ENCODE results near the gene JAG2.

Gene JAG2

DNA sequence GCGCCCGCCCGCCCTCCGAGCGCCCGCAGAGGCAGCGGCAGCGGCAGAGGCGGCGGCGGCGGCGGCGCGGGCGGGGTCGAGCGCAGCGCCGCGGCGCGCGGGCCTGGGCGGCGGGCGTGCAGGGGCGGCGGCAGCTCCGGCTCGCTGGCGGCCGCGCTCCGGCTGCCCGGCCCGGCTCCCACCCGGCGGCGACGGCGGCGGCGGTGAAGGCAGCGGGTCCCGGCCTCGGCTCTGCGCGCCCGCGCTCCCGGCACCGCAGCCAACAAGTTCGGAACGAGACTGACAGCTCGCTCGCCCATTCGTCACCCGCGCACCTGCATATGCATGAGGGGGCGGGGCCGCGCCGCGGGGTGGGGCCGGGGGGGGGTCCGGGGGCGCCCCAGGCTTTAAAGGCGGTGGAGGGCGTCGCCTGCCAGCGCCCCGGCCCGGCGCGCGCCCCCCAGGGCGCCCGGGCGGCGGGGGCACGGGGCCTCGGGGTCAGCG lies at the start of gene JAG2:
TSS of gene JAG2 (minus strand) at position 281 of the 483 bp plus-strand sequence. CDS start 356 bp downstream, outside the sequence.
- DNase-seq (ENCODE audit: low read depth, low spot score), result no peak

DNA sequence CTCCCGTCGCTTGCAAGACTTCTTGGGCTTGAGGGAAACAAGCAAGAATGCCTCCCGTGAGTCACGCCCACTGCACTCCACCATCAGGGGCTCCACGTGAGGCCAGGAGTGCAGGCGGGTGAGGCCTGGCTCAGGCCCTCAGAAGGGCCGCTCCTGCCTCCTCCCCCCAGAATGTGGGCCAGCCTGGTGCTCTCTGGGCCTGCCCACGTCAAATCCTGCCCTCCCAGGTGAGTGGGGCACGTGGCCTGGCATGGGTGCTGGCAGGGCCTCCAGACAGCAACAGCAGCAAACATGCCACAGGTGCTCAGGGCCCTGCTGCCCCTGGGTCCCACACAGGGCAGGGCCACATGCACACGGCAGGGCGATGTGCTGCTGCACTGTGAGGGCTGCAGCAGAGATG lies 49.2 kb upstream of the JAG2 start:
- no peak for DNase-seq (ENCODE audit: low read depth, low spot score)

DNA sequence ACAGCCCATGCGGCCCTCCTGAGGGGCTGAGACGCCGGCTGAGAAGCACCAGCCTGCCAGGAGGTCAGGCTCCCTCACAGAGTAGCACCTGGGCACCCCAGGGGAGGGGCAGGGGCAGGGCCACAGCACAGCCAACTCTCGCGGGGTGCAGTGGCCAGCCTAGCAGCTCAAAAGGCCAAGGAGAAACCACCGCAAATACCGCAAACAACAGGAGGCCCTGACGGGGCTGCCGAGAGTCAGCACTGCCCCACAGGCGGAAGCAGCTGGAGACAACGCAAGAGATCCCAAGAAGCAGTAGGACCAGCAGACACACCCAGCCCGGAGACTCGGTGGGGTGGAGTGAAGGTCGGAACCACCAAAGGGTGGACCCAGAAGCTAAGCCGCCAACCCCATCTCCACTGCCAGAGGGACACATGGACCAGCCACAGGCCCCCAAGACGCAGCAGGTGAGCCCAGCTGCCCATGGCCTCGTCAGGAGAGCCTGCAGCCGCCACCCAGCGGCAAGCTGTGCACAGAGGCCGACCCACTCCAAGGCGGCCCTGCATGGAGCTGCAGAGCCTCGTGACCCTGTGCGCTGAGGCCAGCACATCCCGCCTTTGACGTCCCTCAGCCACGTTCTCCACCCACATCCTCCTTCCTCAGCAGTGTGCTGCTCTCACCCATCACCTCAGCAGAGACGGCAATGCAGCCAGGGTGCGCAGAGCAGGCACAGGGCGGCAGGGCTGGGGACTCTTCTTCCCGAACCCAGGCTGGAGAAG lies 48.1 kb upstream of the JAG2 start:
- no peak for DNase-seq (ENCODE audit: low read depth, low spot score)

DNA sequence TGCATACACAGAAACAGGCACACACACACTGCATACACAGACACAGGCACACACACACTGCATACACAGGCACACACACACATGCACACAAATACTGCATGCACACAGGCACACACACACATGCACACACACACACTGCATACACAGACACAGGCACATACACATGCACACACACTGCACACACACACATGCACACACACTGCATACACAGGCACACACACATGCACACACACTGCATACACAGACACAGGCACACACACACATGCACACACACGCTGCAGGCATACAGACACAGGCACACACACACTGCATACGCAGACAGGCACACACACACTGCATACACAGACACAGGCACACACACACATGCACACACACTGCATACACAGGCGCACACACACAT lies 47.0 kb upstream of the JAG2 start:
- DNase-seq (ENCODE audit: low read depth, low spot score), result no peak

DNA sequence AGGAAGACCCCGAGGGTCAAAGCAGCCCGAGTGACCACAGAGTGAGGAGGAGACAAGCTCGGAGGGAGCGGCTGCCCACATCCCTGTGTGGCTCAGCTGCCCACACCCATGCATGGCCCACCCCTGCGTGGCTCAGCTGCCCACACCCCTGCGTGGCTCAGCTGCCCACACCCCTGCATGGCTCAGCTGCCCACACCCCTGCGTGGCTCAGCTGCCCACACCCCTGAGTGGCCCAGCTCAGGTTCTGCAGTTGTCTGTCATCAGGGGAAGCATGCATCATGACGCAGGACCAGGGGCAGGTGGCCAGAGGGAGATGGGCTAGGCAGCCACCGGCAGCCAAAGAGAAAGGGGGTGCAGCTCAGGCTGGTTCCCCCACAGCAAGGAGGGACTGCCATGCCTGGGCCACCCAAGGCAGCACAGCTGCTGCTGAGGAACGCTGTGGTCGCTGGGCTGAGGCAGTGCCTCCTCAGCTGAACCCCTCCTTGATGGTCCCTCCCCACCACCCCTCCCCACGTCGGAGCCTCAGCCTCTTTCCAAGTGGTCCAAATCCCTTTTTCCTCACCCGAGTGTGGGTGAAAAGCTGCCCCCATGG lies 45.8 kb upstream of the JAG2 start:
- no peak for DNase-seq (ENCODE audit: low read depth, low spot score)

DNA sequence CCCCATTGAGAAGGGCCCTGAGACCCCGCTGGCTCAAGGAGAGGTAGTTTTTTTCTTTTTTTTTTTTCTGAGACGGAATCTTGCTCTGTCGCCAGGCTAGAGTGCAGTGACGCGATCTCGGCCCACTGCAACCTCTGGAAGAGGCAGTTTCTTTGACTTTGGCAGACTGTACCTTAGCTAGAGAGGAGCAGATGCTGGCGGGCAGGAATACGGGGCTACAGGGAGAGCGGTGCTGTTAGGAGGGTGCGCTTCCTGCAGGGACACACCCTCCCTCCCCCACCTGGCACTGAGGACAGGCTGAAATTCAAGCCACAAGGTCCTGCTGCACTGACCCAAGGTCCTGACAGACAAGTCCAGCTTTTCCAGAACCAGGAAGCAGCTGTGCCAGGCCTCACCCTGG lies 44.8 kb upstream of the JAG2 start:
- no peak for DNase-seq (ENCODE audit: low read depth, low spot score)

DNA sequence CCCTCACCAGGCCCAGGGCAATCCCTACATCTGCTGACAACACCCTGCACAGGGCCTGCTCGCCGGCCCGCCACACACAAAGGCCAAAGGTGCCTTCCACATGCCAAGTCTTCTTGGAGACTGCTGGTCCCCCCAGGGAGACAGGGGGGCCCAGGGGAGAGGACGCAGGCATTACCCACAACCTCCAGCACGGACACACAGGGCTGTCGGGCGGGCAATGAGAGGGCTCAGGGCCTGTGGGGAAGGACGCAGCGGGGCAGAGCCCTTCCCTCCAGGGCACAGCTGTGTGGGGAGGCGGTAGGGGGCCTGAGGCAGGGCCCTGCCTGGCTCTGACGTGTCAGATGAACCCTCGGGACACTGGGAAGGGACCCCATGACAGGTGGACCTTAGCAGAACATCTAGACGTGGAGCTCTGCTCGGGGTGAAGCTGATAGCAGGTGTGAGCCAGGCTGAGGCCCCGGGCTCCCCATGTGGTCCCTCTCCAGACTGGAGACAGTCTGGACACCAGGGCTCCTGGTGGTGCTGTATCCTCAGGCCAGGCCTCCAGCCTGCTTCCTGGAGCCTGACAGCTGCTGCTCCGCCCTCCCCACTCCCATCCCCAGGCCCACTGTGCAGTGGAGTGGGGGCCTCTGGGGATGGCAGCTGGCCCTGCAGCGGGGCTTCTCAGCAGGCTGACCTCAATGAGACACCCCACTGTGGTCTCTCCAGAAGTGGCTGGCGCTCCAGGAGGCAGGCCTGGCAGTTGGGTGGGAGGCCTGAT lies 44.1 kb upstream of the JAG2 start:
- DNase-seq (ENCODE audit: low read depth, low spot score), result no peak

DNA sequence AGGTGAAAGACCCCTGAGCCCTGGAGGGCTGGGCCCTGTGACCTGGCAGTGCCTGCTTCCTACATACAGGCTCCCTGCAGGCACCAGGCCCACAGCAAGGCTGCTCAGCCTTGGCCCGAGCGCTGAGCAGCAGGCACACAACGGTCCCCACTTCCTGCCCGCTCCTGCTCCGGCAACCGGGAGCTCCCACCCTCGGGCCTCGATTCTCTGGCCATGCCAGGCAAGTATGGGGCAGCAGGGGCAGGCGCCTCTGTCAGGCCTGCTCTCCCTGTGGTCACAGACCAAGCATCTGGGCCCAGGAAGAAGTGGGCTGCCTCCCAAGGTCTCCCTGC lies 43.1 kb upstream of the JAG2 start:
- DNase-seq (ENCODE audit: low read depth, low spot score), result no peak

DNA sequence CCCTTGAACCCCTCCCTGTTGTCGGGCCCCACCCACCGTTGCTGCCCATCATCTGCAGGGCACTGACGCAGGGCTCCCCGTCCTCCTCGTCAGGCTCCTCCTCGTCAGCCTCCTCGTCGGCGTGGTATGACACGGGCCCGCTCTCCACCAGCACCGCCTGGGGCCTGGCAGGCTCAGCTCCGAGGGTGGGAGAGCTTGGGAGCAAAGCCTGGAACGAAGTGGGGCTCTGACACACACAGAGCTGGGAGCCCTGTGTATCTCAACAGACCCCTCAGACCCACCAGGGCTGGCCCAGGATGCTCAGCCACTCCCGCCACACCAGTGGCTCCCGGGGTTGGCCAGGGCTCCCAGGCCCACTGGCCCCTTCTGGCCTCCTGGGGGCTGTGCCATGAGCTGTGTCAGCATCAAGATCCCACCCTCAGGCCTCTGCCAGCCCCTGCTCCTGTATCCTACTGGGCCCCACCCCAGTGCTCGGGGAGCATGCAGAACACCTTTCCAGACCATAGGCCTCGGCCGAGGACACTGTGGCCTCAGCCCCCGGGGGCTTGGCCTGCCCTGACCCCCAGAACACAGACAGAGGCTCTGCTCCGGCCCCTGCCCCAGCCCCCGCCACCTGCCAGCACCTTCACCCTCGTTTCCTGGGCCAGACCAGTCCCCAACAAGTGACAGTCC lies 42.6 kb upstream of the JAG2 start:
- DNase-seq (ENCODE audit: low read depth, low spot score), result no peak

DNA sequence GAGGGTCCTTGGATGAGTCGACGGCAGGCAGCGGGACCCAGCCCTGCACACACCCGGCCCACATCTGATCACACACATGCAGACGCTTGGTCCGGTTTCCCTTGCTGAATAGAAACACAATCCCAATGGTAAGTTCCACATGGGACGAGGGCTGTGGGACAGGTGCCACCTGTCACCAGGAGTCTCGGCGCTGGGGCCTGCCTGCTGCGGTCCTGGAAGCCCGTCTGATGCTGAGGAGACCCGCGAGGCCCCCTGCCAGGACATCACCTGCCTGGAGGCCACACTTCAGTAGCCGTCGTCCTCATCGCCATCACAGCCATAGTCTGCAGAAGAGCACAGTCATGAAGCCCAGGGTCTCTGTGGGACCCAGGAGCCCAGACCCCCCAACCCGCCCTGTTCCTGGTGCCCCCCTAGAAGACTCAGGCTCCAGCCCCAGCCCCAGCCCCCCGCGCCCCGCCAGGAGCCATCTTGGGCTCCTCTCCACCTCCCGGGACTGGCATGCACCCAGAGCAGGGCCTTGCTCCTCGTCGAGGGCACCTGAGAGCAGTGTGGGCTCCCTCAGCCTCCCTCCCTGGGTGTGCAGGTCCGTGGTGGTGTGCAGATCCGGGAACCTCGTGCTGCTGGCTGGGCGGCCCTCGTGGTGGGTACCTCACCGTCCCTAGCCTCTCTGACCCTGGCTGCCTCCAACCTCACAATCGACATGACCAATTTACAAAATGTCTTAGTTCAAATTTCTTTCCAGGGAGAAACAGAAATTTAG lies 41.9 kb upstream of the JAG2 start:
- DNase-seq (ENCODE audit: low read depth, low spot score), result no peak

DNA sequence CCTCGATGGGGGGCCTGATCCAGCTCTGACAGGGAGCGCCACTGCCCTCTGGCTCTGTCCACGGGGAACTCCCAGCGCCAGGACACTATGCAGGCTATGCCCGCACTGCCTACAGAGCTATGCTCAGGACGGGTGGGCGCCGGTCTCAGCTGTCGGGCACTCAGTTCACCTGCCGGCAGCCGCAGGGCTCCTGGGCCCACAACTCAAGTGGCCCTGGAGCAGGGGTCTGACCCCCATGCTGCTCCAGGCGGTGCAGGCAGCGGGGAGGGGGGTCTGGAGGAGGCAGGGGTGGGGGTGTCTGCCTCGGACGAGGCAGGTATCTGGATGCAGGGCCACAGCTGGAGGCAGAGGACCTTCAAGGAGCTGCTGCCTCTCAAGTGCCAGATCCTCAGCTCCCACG lies 41.1 kb upstream of the JAG2 start:
- DNase-seq (ENCODE audit: low read depth, low spot score), result no peak

DNA sequence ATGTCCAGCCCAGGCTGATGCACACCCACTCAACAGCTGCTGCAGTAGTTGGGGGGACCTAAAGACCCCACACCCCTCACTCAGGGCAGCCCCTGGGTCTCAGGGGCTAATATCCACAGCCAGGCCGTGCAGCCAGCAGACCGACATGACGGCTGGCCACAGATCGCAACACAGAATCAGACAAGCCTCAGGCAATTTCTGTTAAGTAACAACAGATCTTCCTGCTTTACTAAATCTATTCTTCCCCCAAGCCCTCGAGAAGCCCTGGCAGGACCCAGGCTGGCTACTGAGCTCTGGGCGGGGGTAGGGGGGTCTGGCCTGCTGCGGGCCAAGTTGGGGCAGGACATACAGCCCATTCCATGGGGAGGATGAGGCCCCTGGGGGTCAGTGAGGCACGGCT lies 40.5 kb upstream of the JAG2 start:
- no peak for DNase-seq (ENCODE audit: low read depth, low spot score)

DNA sequence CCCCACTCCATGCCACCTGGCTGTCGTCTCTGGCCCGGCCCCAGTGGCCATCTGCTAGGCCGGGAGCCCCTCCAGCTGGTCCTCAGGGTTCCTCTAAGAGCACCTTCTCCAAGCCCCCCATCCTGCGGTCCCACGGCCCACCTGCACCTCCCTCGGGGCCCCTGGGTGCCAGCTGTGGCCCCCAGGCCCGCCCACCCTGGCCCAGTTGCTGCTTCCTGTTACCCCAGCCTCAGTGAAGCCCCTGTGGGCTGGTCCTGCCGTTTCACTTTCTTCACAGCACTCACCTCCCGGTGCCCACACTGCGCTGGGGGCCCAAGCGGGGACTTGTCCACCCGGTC lies 40.1 kb upstream of the JAG2 start:
- DNase-seq (ENCODE audit: low read depth, low spot score), result no peak

DNA sequence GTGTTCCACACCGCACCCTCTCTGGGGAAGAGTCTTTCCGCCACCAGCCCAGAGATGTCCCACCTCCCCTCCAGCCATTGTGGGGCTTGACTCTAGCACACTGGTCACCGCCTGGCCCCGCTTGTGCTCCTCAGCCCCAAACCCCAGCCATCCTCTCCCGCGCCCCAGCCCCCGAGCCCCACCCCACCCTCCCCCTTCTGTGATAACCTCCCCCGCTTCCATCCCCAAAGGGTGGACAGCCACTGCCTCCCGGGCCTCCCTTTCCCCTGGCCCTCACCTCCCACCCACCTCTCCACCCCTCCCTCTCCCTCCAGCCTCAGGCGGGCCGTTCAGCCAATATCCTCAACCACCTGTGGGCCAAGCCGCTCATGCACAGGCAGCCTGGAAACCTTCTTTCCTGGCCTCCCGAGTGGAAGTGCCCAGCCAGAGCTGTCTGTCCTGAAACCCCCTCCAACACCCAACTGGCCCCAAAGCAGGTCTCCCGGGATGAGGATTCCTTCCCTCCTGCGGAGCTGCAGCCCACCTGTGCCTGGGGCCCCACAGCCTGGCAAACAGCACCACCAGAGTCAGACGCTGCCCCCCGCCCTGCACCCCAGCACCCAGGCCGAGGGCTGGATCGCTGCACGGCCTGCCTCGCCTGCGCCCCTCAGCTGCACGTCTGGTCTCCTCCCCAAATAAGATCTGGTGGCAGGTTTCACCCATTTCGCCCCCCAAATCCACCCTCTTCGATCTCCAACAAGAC lies 39.6 kb upstream of the JAG2 start:
- no peak for DNase-seq (ENCODE audit: low read depth, low spot score)

DNA sequence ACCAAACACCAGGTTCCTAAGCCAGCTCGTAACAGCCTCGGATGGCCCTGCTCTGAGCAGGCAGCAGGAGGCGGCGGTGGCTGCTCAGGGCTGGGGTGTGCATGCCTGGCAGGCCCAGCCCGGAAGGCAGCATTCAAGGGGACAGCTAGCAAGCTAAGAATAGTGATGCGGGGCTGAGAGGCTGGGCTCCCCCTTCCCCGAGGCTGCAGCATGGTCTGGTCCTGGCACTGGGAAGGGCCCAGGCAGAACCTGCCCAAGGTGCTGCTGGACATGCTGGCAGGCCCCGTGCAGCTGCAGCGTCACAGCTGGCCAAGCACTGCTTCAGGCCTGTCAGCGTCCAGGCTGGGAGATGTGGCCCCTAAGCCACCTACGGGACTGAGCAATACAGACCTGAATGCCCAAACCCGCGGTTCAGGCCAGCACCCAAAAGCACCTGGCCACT lies 38.9 kb upstream of the JAG2 start:
- no peak for DNase-seq (ENCODE audit: low read depth, low spot score)

DNA sequence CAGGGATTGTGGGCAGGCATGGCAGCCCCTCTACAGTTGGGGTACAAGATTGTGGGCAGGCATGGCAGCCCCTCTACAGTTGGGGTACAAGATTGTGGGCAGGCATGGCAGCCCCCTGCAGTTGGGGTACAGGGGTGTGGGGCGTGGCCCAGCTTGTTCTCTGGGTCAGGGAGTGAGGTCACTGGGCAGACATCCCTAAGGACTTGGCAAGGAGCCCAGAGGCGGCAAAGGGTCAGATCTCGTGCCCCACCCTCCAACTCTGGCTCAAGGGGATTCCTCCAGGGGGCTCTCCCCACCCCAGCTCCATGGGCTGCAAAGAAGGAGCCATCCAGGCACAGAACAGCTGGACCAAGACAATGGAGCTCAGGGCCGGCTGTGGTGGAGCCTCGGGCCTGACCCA lies 38.3 kb upstream of the JAG2 start:
- DNase-seq (ENCODE audit: low read depth, low spot score), result no peak

DNA sequence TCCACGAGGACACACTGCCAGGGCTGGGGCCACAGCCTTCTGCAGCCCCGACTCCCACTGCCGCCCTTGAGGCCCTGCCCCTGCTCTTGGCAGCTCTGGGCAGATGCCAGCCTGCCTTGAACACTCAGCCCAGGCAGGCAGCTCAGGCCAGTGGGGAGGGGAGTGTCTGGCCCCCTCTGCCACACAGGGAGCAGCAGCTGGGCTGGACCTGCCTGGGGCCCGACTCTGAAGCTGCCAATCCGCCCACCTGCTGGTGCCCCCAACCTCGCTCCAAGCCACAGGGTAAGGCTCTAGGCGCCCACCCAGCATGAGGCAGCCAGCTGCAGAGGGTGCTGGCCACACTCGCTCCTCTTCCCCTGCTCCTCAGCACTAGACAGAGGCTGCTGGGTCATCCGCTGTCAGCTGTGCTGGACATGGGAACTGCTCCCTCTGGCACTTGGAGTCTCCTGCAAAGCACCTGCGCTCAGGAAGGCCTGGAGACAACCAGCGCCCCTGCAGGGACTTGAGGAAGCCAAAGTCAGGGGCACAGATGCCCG lies 37.2 kb upstream of the JAG2 start:
- DNase-seq (ENCODE audit: low read depth, low spot score), result no peak

DNA sequence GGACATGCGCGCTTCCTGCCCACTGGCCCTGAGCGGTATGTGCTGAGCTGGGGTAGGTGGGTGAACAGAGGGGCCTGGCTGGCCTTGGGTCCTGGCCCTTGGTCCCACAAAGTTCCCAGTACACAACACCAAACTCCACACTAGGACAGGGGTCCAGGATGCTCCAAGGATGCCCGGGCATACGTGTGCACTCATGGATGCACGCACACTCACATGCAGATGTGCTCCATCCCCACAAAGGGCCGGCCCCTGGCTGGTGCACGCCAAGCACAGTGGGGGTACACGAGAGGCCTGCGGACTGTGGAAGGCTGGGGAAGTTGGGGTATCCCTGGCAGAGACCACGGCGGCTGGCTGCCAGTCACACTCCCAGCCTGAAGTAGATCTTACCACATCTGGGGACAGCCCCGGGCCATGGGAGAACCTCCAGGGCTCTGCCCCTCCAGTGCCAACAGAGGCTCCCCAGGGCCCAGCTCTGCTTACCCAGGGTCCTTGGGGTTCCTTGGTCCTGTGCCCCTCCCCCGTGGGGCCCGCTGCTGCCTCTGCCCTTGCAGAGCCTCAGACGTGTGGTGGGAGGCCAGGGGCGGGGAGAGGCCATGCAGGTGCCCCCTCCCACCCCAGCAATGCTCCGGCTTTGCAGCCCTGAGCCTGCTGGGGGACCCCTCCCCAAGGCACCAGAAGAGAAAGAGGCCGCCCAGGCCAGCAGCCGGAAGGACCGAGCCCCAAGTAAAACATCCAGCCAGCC lies 36.5 kb upstream of the JAG2 start:
- DNase-seq (ENCODE audit: low read depth, low spot score), result no peak

DNA sequence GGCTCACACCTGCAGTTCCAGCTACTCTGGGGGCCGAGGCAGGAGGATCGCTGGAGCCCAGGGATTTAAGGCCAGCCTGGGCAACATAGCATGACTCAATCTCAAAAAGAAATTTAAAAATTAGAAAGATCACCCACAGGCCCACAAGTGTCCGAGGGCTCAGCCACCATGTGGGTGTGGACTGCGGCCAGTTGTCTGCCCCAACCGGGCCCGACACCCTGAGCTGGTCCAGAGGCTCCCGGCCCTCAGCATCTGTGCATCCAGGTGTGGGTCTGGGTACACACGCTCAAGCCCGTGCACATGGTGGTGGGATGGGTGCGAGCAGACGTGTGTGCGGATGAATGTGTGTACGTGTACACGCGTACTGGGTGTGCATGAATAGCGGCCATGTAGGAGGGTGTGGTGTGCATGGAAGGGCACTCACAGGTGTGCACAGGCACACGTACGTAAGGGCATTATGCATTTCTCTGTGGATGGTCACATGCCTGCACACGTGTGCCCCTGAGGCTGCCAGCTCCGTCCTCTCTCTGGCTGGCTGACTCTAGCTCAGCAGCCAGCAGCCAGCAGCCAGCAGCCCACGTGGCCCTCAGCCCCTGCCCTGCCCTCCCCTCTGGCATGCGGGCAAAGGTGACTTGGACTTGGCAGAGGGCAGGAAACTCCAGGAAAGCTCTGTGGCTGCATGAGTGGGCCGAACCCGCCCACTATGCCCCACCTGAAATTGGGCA lies 35.8 kb upstream of the JAG2 start:
- no peak for DNase-seq (ENCODE audit: low read depth, low spot score)
